H1 (cell line): ENCODE data around the gene COPA. TPM values are rescaled to one million over a fixed set of nuclear protein-coding genes. Genes with fewer than 3 reads are reported as not detected.

ENCODE experiments used
- CTCF ChIA-PET: fragments of 300-600 bp; sonication (Branson Sonifier 250); formaldehyde crosslinking; loops from one replicate; lab custom pipeline; 2021; ENCODE audit not compliant: partially characterized antibody; lab: Charles Lee
- POLR2A ChIA-PET: fragments of 300-600 bp; sonication (Branson Sonifier 250); formaldehyde crosslinking; loops from one replicate; lab custom pipeline; 2021; ENCODE audit warnings: inconsistent platforms; ENCODE audit not compliant: partially characterized antibody; lab: Charles Lee
- DNase-seq, 2 experiments: peaks; one replicate each; pipeline versions ENCODE4 v3.0.0 to v3.0.0-alpha.2; 2010 to 2022; ENCODE audit warnings: low spot score in 2 of 2, low read depth in 1 of 2, mixed read lengths in 1 of 2
- FAIRE-seq: peaks from 2 replicates; lab custom pipeline; 2011; peaks lifted over from hg19 to GRCh38; lab: Jason Lieb, UNC
- H2AFZ ChIP-seq: 2 replicates; pipeline ENCODE4 v1.8.1; 2012; ENCODE audit warnings: low read length, inconsistent platforms
- H2AK5ac ChIP-seq: 2 replicates; pipeline ENCODE4 v1.6.1; 2013; ENCODE audit warnings: low read depth, low read length
- H2BK120ac ChIP-seq: replicated peaks from 2 replicates; pipeline ENCODE3; 2013; ENCODE audit warnings: low read depth, low read length, inconsistent platforms
- H2BK12ac ChIP-seq: 2 replicates; pipeline ENCODE4 v1.6.1; 2013; ENCODE audit warnings: low read depth, low read length
- H2BK15ac ChIP-seq: 2 replicates; pipeline ENCODE4 v1.6.1; 2013; ENCODE audit warnings: low read length
- H2BK20ac ChIP-seq: 2 replicates; pipeline ENCODE4 v1.6.1; 2013; ENCODE audit warnings: low read length
- H2BK5ac ChIP-seq: 2 replicates; pipeline ENCODE4 v1.6.1; 2013; ENCODE audit warnings: low read depth, low read length
- H3K14ac ChIP-seq: 2 replicates; pipeline ENCODE4 v1.6.1; 2013; ENCODE audit warnings: inconsistent platforms; ENCODE audit not compliant: insufficient read length
- H3K18ac ChIP-seq: 2 replicates; pipeline ENCODE4 v1.6.1; 2013; ENCODE audit warnings: low read length; ENCODE audit errors: extremely low read depth
- H3K23ac ChIP-seq: 2 replicates; pipeline ENCODE4 v1.6.1; 2013; ENCODE audit warnings: inconsistent platforms; ENCODE audit not compliant: insufficient read length
- H3K23me2 ChIP-seq: 2 replicates; pipeline ENCODE4 v1.6.1; 2013; ENCODE audit warnings: low read depth, low read length
- H3K27ac ChIP-seq: 2 replicates; pipeline ENCODE4 v1.6.1; 2011; ENCODE audit warnings: low read depth, low read length, inconsistent platforms
- H3K27me3 ChIP-seq, 4 experiments: replicated peaks in 1 of 4; 1 replicate in 1 of 4; 2 replicates in 3 of 4; pipeline versions ENCODE4 v1.6.1 to v1.8.1; 2011 to 2013; ENCODE audit warnings: low read length in 3 of 4, mild to moderate bottlenecking in 3 of 4, inconsistent platforms in 2 of 4, mixed read lengths in 2 of 4, moderate library complexity in 1 of 4; ENCODE audit not compliant: control insufficient read depth in 3 of 4, insufficient read depth in 3 of 4; ENCODE audit errors: extremely low read depth in 1 of 4
- H3K36me3 ChIP-seq, 4 experiments: 2 replicates each; pipeline versions ENCODE4 v1.6.1 to v1.8.1; 2011 to 2013; ENCODE audit warnings: mild to moderate bottlenecking in 4 of 4, low read length in 3 of 4, moderate library complexity in 2 of 4, control low read depth in 1 of 4, inconsistent platforms in 1 of 4; ENCODE audit not compliant: insufficient read depth in 4 of 4, control insufficient read depth in 2 of 4
- H3K4ac ChIP-seq: replicated peaks from 2 replicates; pipeline ENCODE3; 2013; ENCODE audit warnings: low read length, low read depth, mixed read lengths, inconsistent platforms; ENCODE audit not compliant: insufficient read length
- H3K4me1 ChIP-seq, 4 experiments: replicated peaks in 1 of 4; 1 replicate in 1 of 4; 2 replicates in 3 of 4; pipeline versions ENCODE4 v1.6.1 to v1.8.1; 2011 to 2013; ENCODE audit warnings: low read length in 3 of 4, inconsistent platforms in 2 of 4, mixed read lengths in 1 of 4; ENCODE audit not compliant: insufficient read depth in 4 of 4, control insufficient read depth in 3 of 4
- H3K4me2 ChIP-seq, 2 experiments: 2 replicates each; pipeline versions ENCODE4 v1.6.1 to v1.8.1; 2011 to 2013; ENCODE audit warnings: low read depth in 2 of 2, low read length in 2 of 2, control low read depth in 1 of 2, inconsistent platforms in 1 of 2, mild to moderate bottlenecking in 1 of 2; ENCODE audit not compliant: insufficient read depth in 1 of 2
- H3K4me3 ChIP-seq, 4 experiments: fragments of 200-600, 300-600 bp in 1 of 4; sonication (generic), shearing (Covaris generic), sonication (Bioruptor Twin) in 1 of 4; 2 replicates each; pipeline versions ENCODE4 v1.5.1 to v1.8.1; 2011 to 2016; ENCODE audit warnings: low read length in 4 of 4, low read depth in 3 of 4, control low read depth in 2 of 4, inconsistent platforms in 2 of 4, mild to moderate bottlenecking in 2 of 4, mixed read lengths in 1 of 4, moderate library complexity in 1 of 4; ENCODE audit not compliant: insufficient read depth in 2 of 4; ENCODE audit errors: extremely low read depth in 1 of 4
- H3K56ac ChIP-seq: replicated peaks from 2 replicates; pipeline ENCODE3; 2013; ENCODE audit warnings: low read depth, mild to moderate bottlenecking, mixed read lengths, low read length, inconsistent platforms; ENCODE audit not compliant: insufficient read length
- H3K79me1 ChIP-seq: 2 replicates; pipeline ENCODE4 v1.6.1; 2013; ENCODE audit warnings: low read depth, low read length, control low read depth
- H3K79me2 ChIP-seq, 2 experiments: 2 replicates each; pipeline versions ENCODE4 v1.6.1 to v1.8.1; 2012 to 2013; ENCODE audit warnings: low read length in 2 of 2, mild to moderate bottlenecking in 2 of 2, inconsistent platforms in 1 of 2; ENCODE audit not compliant: insufficient read depth in 2 of 2, control insufficient read depth in 1 of 2
- H3K9ac ChIP-seq, 4 experiments: replicated peaks in 1 of 4; 1 replicate in 1 of 4; 2 replicates in 3 of 4; pipeline versions ENCODE4 v1.6.1 to v1.8.1; 2011 to 2013; ENCODE audit warnings: low read depth in 3 of 4, low read length in 3 of 4, control low read depth in 2 of 4, mild to moderate bottlenecking in 2 of 4, moderate library complexity in 2 of 4, inconsistent platforms in 1 of 4; ENCODE audit errors: extremely low read depth in 1 of 4
- H3K9me3 ChIP-seq, 2 experiments: 2 replicates each; pipeline versions ENCODE4 v1.6.1 to v1.8.1; 2012 to 2013; ENCODE audit warnings: mild to moderate bottlenecking in 2 of 2, moderate library complexity in 2 of 2, control low read depth in 1 of 2, inconsistent platforms in 1 of 2, low read depth in 1 of 2, low read length in 1 of 2, mixed read lengths in 1 of 2; ENCODE audit not compliant: insufficient read depth in 2 of 2
- H4K20me1 ChIP-seq, 2 experiments: replicated peaks in 1 of 2; 2 replicates each; pipeline versions ENCODE3 to v1.8.1; 2011 to 2013; ENCODE audit warnings: inconsistent platforms in 2 of 2, low read length in 2 of 2, mild to moderate bottlenecking in 1 of 2; ENCODE audit not compliant: insufficient read depth in 2 of 2, control insufficient read depth in 1 of 2
- H4K5ac ChIP-seq: 2 replicates; pipeline ENCODE4 v1.6.1; 2013; ENCODE audit warnings: low read length, low read depth, mixed read lengths, inconsistent platforms; ENCODE audit not compliant: insufficient read length
- H4K8ac ChIP-seq: 2 replicates; pipeline ENCODE4 v1.8.0; 2013; ENCODE audit warnings: mild to moderate bottlenecking, moderate library complexity, low read length, inconsistent platforms; ENCODE audit not compliant: insufficient read depth; ENCODE audit errors: extremely low read depth
- H4K91ac ChIP-seq: replicated peaks from 2 replicates; pipeline ENCODE3; 2013; ENCODE audit warnings: low read length, mixed read lengths, inconsistent platforms; ENCODE audit not compliant: insufficient read length
- CEBPB ChIP-seq: IDR thresholded peaks from 2 replicates; pipeline ENCODE4 v1.6.1; 2012; ENCODE audit warnings: low read depth, low read length
- HDAC2 ChIP-seq, 2 experiments: fragments of 300-600 bp in 1 of 2; sonication (generic) in 1 of 2; IDR thresholded peaks; 2 replicates each; pipeline ENCODE4 v1.6.1; 2011 to 2012; ENCODE audit warnings: low read depth in 2 of 2, low read length in 2 of 2, mild to moderate bottlenecking in 2 of 2, moderate library complexity in 2 of 2, borderline replicate concordance in 1 of 2, inconsistent platforms in 1 of 2
- KDM1A ChIP-seq: fragments of 200-600, 300-600 bp; sonication (generic); IDR thresholded peaks from 2 replicates; pipeline ENCODE4 v1.7.1; 2016; ENCODE audit warnings: mild to moderate bottlenecking, low read length, borderline replicate concordance
- NANOG ChIP-seq: IDR thresholded peaks from 2 replicates; pipeline ENCODE4 v1.6.1; 2011; ENCODE audit warnings: low read length, low read depth, mild to moderate bottlenecking, inconsistent platforms; ENCODE audit not compliant: insufficient read depth, poor library complexity, severe bottlenecking
- RBBP5 ChIP-seq: IDR thresholded peaks from 2 replicates; pipeline ENCODE4 v1.7.1; 2012; ENCODE audit warnings: low read depth, mild to moderate bottlenecking, inconsistent platforms, low read length, moderate library complexity, borderline replicate concordance
- SP1 ChIP-seq: IDR thresholded peaks from 2 replicates; pipeline ENCODE4 v1.6.1; 2011; ENCODE audit warnings: low read depth, low read length
- SP2 ChIP-seq: IDR thresholded peaks from 2 replicates; pipeline ENCODE4 v1.6.1; 2012; ENCODE audit warnings: mild to moderate bottlenecking, low read length, inconsistent platforms
- SUZ12 ChIP-seq: fragments of 200-600 bp; sonication (generic); IDR thresholded peaks from 2 replicates; pipeline ENCODE4 v1.6.1; 2012; ENCODE audit warnings: mild to moderate bottlenecking, inconsistent platforms, low read length, moderate library complexity, mixed read lengths
- WGBS, 2 experiments: shearing (Covaris generic) in 1 of 2; methylation state at CpG; one replicate each; pipeline versions ENCODE4 v1.1.6 to v1.1.7; 2013 to 2015; ENCODE audit warnings: low lambda C conversion rate in 2 of 2, mixed read lengths in 2 of 2, inconsistent platforms in 1 of 2, low coverage in 1 of 2, missing lambda C conversion rate in 1 of 2; ENCODE audit not compliant: insufficient replicate concordance in 2 of 2, insufficient coverage in 1 of 2, insufficient read length in 1 of 2; ENCODE audit errors: extremely low coverage in 1 of 2, missing lambda C conversion rate in 1 of 2; 5-methylcytosine and 5-hydroxymethylcytosine counted together
- polyA plus RNA-seq, 7 experiments: library from polyadenylated mRNA; depleted of rRNA in 3 of 7; stranded (reverse) in 5 of 7; unstranded in 2 of 7; fragments of >200 nt in 5 of 7; fragments of 200-250 nt in 2 of 7; gene quantifications; 1 replicate in 5 of 7; 2 replicates in 1 of 7; 4 replicates in 1 of 7; pipeline versions ENCODE4 v1.2.1 to v1.2.3, GENCODE V29; 2011 to 2013; ENCODE audit warnings: missing spikeins in 2 of 7, mixed read lengths in 2 of 7
- total RNA-seq: library from RNA; stranded (reverse); fragmentation: NEBNext Ultra II Directional; extraction: Animal tissue kit (Norgen Biotek cat#: 25700); gene quantifications from 2 replicates; pipeline ENCODE4 v1.2.1, GENCODE V29; 2021
- TF ChIP-seq, protein P1 (sequence below): IDR thresholded peaks from 2 replicates; pipeline ENCODE4 v1.6.1; 2011; ENCODE audit warnings: low read depth, mild to moderate bottlenecking, low read length; ENCODE audit not compliant: insufficient read depth
- TF ChIP-seq, protein P2 (sequence below): IDR thresholded peaks from 2 replicates; pipeline ENCODE4 v1.6.1; 2011; ENCODE audit warnings: low read length, improper control_type of control experiment
- TF ChIP-seq, protein P3 (sequence below): IDR thresholded peaks from 2 replicates; pipeline ENCODE4 v1.6.1; 2012; ENCODE audit warnings: inconsistent platforms

COPA gene
- total and polyA plus RNA-seq, 2 of the 8 experiments (the other 6 are each of a cell fraction or from before 2014, with no cell fraction given), result 78.2 to 115 TPM

DNA sequence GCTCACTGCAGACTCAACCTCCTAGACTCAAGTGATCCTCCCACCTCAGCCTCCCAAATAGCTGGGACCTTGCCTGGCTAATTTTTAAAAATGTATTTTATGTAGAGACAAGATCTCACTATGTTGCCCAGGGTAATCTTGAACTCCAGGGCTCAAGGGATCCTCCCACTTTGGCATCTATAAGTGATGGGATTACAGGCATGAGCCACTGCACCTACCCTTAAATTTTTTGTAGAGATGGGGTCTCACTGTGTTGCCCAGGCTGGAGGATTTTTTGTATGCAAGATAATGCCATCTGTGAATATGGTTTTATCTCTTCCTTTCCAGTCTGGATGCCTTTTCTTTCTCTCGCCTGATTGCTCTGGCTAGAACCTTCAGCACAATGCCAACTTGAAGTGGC, 72.0 kb downstream of the COPA start:
- Histone ChIP-seq H3K4me1 (no peaks in the 10 kb centered on the region), H2BK20ac (no peak overlapping the region), H3K56ac (no peak overlapping the region), H3K18ac (no peak overlapping the region), H3K14ac (no peak overlapping the region), H2BK120ac (no peak overlapping the region), H2AFZ (no peak overlapping the region), H3K9me3 (no peaks in the 10 kb centered on the region), H2BK12ac (no peak overlapping the region), H3K9ac (no peak overlapping the region), H4K91ac (no peak overlapping the region), H4K20me1 (no peaks in the 10 kb centered on the region), H3K79me2 (no peaks in the 10 kb centered on the region), H3K4ac (no peak overlapping the region), H2BK15ac (no peak overlapping the region), H2BK5ac (no peak overlapping the region), H3K4me3 (no peak overlapping the region), H3K4me2 (no peak overlapping the region), H3K23ac (no peak overlapping the region), H3K27me3 (no peaks in the 10 kb centered on the region; a peak in 1 of 7 replicates), H3K36me3 (no peaks in the 10 kb centered on the region), H2AK5ac (no peak overlapping the region), H4K8ac (no peak overlapping the region), H3K23me2 (no peaks in the 10 kb centered on the region), H3K79me1 (no peaks in the 10 kb centered on the region), H3K27ac (no peak overlapping the region), H4K5ac (no peak overlapping the region)
- WGBS, 2 experiments, result 83% methylated on average over 1 of the region's 1 CpG; no CpG with 5 or more reads in 1 of the 2 experiments
- ChIA-PET CTCF (interaction anchor here (1.0 to 2.7 kb wide), 2 partner anchors 9 to 20 kb away, joined by 3 to 16 read pairs; no protein-coding TSS in a partner anchor), POLR2A (interaction anchor here (0.9 to 10.9 kb wide), 6 partner anchors 8 to 24 kb away, joined by 3 to 79 read pairs (median 4); partner anchors contain the start of genes DCAF8 and PEX19)
- FAIRE-seq (no peak), DNase-seq (no peak)
- TF ChIP-seq NANOG (no peak), SP1 (no peak), RBBP5 (no peak), SUZ12 (no peak), HDAC2 (IDR thresholded peaks at IDR 0.05; ENCODE audit: borderline replicate concordance in 1 of 2, low read depth in 2 of 2, low read length in 2 of 2) (no peak), CEBPB (no peak), SP2 (no peak), KDM1A (no peak)
- TF ChIP-seq, protein P1, sequence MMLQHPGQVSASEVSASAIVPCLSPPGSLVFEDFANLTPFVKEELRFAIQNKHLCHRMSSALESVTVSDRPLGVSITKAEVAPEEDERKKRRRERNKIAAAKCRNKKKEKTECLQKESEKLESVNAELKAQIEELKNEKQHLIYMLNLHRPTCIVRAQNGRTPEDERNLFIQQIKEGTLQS, result no peak
- TF ChIP-seq, protein P2, sequence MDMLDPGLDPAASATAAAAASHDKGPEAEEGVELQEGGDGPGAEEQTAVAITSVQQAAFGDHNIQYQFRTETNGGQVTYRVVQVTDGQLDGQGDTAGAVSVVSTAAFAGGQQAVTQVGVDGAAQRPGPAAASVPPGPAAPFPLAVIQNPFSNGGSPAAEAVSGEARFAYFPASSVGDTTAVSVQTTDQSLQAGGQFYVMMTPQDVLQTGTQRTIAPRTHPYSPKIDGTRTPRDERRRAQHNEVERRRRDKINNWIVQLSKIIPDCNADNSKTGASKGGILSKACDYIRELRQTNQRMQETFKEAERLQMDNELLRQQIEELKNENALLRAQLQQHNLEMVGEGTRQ, result no peak
- TF ChIP-seq, protein P3, sequence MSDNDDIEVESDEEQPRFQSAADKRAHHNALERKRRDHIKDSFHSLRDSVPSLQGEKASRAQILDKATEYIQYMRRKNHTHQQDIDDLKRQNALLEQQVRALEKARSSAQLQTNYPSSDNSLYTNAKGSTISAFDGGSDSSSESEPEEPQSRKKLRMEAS, result no peak
